ENCODE measurements around the gene ITPA. TPM values are rescaled to one million over a fixed set of nuclear protein-coding genes. Genes with fewer than 3 reads are reported as not detected.

The ITPA gene
- total and polyA plus RNA-seq, 10 of the 15 experiments (the other 5 are each of a cell fraction or from before 2014, with no cell fraction given) = 5.5 to 124 (median 66.3) TPM

GRCh38 chr20:3203315-3204123 lies 5.8 kb upstream of the ITPA start (continued):
- TF ChIP-seq, protein P1, sequence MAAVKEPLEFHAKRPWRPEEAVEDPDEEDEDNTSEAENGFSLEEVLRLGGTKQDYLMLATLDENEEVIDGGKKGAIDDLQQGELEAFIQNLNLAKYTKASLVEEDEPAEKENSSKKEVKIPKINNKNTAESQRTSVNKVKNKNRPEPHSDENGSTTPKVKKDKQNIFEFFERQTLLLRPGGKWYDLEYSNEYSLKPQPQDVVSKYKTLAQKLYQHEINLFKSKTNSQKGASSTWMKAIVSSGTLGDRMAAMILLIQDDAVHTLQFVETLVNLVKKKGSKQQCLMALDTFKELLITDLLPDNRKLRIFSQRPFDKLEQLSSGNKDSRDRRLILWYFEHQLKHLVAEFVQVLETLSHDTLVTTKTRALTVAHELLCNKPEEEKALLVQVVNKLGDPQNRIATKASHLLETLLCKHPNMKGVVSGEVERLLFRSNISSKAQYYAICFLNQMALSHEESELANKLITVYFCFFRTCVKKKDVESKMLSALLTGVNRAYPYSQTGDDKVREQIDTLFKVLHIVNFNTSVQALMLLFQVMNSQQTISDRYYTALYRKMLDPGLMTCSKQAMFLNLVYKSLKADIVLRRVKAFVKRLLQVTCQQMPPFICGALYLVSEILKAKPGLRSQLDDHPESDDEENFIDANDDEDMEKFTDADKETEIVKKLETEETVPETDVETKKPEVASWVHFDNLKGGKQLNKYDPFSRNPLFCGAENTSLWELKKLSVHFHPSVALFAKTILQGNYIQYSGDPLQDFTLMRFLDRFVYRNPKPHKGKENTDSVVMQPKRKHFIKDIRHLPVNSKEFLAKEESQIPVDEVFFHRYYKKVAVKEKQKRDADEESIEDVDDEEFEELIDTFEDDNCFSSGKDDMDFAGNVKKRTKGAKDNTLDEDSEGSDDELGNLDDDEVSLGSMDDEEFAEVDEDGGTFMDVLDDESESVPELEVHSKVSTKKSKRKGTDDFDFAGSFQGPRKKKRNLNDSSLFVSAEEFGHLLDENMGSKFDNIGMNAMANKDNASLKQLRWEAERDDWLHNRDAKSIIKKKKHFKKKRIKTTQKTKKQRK (IDR thresholded peaks at IDR 0.05; ENCODE audit: low read depth, low read length) = no peak
- TF ChIP-seq NKRF (conservative IDR thresholded peaks at IDR 0.05) (0 out of 2 replicates have a peak, but pooled peaks have one; percentile 15), CHD1 (IDR thresholded peaks at IDR 0.05; ENCODE audit: low read depth, low read length) (no peak), RFX5 (IDR thresholded peaks at IDR 0.05; ENCODE audit: low read depth, low read length) (no peak), POU2F2 (IDR thresholded peaks at IDR 0.05; ENCODE audit: borderline replicate concordance, low read depth, low read length) (no peak), SIN3A (IDR thresholded peaks at IDR 0.05; ENCODE audit: low read depth, low read length) (peak; percentile 32; the same call in 1 of the 2 replicates), SRF (IDR thresholded peaks at IDR 0.05; ENCODE audit: low read depth in 2 of 2, low read length in 2 of 2) (no peak), USF2 (IDR thresholded peaks at IDR 0.05; ENCODE audit: borderline replicate concordance, low read depth, low read length) (no peak), SUZ12 (IDR thresholded peaks at IDR 0.05; ENCODE audit: unreplicated experiment) (no peak), ZBED1 (IDR thresholded peaks at IDR 0.05; ENCODE audit: borderline replicate concordance) (no peak), HDAC6 (IDR thresholded peaks at IDR 0.05; ENCODE audit: unreplicated experiment) (no peak), RAD21 (IDR thresholded peaks at IDR 0.05; ENCODE audit: insufficient read depth, low read depth, low read length) (no peak), NFXL1 (IDR thresholded peaks at IDR 0.05; ENCODE audit: borderline replicate concordance) (no peak), MTA3 (IDR thresholded peaks at IDR 0.05; ENCODE audit: borderline replicate concordance, low read length) (no peak), ZNF592 (IDR thresholded peaks at IDR 0.05) (no peak), ZNF384 (IDR thresholded peaks at IDR 0.05; ENCODE audit: borderline replicate concordance, low read depth, low read length) (no peak), NBN (IDR thresholded peaks at IDR 0.05) (no peak), EZH2 (IDR thresholded peaks at IDR 0.05; ENCODE audit: borderline replicate concordance, control insufficient read depth, low read depth, low read length) (no peak), KDM1A (IDR thresholded peaks at IDR 0.05; ENCODE audit: borderline replicate concordance) (no peak)
